MM.1S (cell line): Measurements from ENCODE around the gene CRAT.

Source experiments
- DNase-seq: peaks from one replicate; pipeline ENCODE4 v3.0.0-alpha.2; 2015
- H2AFZ ChIP-seq: fragments of 300-600 bp; sonication (generic); 2 replicates; pipeline ENCODE4 v1.6.0; 2016; ENCODE audit warnings: antibody characterized with exemption, low read length
- H3F3A ChIP-seq: fragments of 300-600 bp; sonication (generic); 2 replicates; pipeline ENCODE4 v1.6.1; 2016; ENCODE audit warnings: mild to moderate bottlenecking, antibody characterized with exemption, low read length, moderate library complexity, mixed read lengths; ENCODE audit not compliant: insufficient read depth
- H3K27ac ChIP-seq: fragments of 300-600 bp; sonication (generic); 2 replicates; pipeline ENCODE4 v1.5.1; 2016; ENCODE audit warnings: mild to moderate bottlenecking, low read length
- H3K27me3 ChIP-seq: fragments of 300-600 bp; sonication (generic); replicated peaks from 2 replicates; pipeline ENCODE4 v1.6.0; 2016; ENCODE audit warnings: low read length; ENCODE audit not compliant: insufficient read depth
- H3K36me3 ChIP-seq: fragments of 300-600 bp; sonication (generic); replicated peaks from 2 replicates; pipeline ENCODE4 v1.6.1; 2016; ENCODE audit warnings: mild to moderate bottlenecking, low read length, mixed read lengths; ENCODE audit not compliant: insufficient read depth
- H3K4me1 ChIP-seq: fragments of 300-600 bp; sonication (generic); 2 replicates; pipeline ENCODE4 v1.6.1; 2016; ENCODE audit warnings: low read length, mixed read lengths
- H3K4me2 ChIP-seq: fragments of 300-600 bp; sonication (generic); 2 replicates; pipeline ENCODE4 v1.6.0; 2016; ENCODE audit warnings: low read depth, low read length
- H3K4me3 ChIP-seq: fragments of 300-600 bp; sonication (generic); 2 replicates; pipeline ENCODE4 v1.5.1; 2016; ENCODE audit warnings: low read length, mixed read lengths
- H3K79me2 ChIP-seq: fragments of 300-600 bp; sonication (generic); 2 replicates; pipeline ENCODE4 v1.6.1; 2016; ENCODE audit warnings: mixed run types, low read length, mixed read lengths
- H3K9ac ChIP-seq: fragments of 300-600 bp; sonication (generic); 2 replicates; pipeline ENCODE4 v1.6.1; 2016; ENCODE audit warnings: low read length, mixed read lengths
- H3K9me2 ChIP-seq: fragments of 300-600 bp; sonication (generic); replicated peaks from 2 replicates; pipeline ENCODE4 v1.6.1; 2016; ENCODE audit warnings: mild to moderate bottlenecking, low read length, mixed read lengths; ENCODE audit not compliant: insufficient read depth
- H3K9me3 ChIP-seq: fragments of 300-600 bp; sonication (generic); replicated peaks from 2 replicates; pipeline ENCODE4 v1.6.1; 2016; ENCODE audit warnings: mild to moderate bottlenecking, low read length, mixed read lengths; ENCODE audit not compliant: insufficient read depth
- H4K20me1 ChIP-seq: fragments of 300-600 bp; sonication (generic); 2 replicates; pipeline ENCODE4 v1.6.1; 2016; ENCODE audit warnings: mild to moderate bottlenecking, low read length, moderate library complexity, mixed read lengths; ENCODE audit not compliant: insufficient read depth
- CTCF ChIP-seq: fragments of 300-600 bp; sonication (generic); IDR thresholded peaks from 2 replicates; pipeline ENCODE4 v1.5.1; 2016; ENCODE audit warnings: antibody characterized with exemption, low read length, mixed read lengths
- EZH2 ChIP-seq: fragments of 300-600 bp; sonication (generic); optimal IDR thresholded peaks from 2 replicates; pipeline ENCODE3; 2017; ENCODE audit warnings: low read depth, mild to moderate bottlenecking, antibody characterized with exemption, low read length, mixed read lengths
- EZH2phosphoT487 ChIP-seq: fragments of 300-600 bp; sonication (generic); IDR thresholded peaks from 2 replicates; pipeline ENCODE4 v1.6.1; 2018; ENCODE audit warnings: antibody characterized with exemption, low read length

Gene CRAT

DNA sequence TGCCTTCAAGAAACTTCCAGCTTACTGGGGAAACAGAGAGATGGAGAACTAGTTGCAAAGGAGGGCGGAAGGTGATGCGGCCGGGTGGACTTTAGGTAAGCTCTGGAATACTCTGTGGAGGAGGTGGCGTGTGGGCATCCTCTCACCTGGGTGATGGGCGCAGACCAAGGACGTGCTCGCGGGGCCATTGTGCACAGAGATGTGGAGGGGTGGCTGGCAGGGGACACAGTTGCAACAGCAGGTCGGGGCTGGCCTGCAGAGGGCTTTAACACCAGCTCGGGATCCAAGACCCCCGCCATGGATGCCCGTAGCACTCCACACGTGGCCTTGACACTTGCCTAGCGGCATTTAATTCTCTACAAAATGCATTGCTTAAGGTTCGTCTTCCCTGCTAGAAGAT, 40.9 kb upstream of the CRAT start:
- H3K36me3 ChIP-seq = no peaks in the 10 kb centered on the region; the same call in 1 of the 2 replicates
- no peaks in the 10 kb centered on the region for H3K9me2 ChIP-seq
- no peak for TF ChIP-seq EZH2
- TF ChIP-seq EZH2phosphoT487 = no peak
- no peak for TF ChIP-seq CTCF

DNA sequence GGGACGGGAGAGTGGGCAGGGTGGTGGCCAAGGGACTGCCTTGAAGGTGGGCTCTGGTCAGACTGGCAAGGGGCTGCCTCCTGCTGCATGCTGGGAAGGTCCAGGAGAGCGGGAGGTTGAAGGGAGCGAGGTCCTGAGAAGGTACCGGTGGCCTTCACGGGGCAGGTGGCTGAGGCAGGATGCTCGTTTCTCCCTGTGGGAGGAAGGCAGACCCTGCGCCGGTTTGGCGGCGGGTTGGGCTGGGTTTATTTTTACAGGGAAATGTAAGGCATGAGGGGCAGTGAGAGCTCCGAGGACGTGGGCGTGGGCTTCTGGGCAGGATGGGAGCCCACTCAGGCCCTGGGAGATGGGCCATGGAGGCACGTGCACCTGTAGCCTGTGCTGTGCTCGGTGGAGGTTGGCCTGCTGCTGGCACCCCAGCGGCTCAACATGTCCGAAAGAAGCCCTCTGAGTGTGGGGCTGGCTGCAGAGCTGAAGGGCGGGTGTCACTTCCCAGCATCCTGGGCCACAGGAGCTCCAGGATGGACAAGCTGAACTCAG, 40.1 kb upstream of the CRAT start:
- H3K9ac ChIP-seq = no peak overlapping the region
- H3K36me3 ChIP-seq = no peaks in the 10 kb centered on the region; the same call in 1 of the 2 replicates
- no peaks in the 10 kb centered on the region for H3K9me2 ChIP-seq
- no peaks in the 10 kb centered on the region for H3K79me2 ChIP-seq
- H4K20me1 ChIP-seq = no peaks in the 10 kb centered on the region
- no peak for TF ChIP-seq CTCF
- TF ChIP-seq EZH2phosphoT487 = no peak
- no peak for TF ChIP-seq EZH2
- H3K4me1 ChIP-seq = no peaks in the 10 kb centered on the region
- H3K9me3 ChIP-seq = no peaks in the 10 kb centered on the region
- H3F3A ChIP-seq = no peaks in the 10 kb centered on the region
- no peaks in the 10 kb centered on the region for H3K27me3 ChIP-seq
- H3K4me3 ChIP-seq = no peak overlapping the region
- no peak overlapping the region for H2AFZ ChIP-seq
- H3K4me2 ChIP-seq = no peak overlapping the region
- DNase-seq = no peak
- no peak overlapping the region for H3K27ac ChIP-seq

More for the DNA sequence above, 40.9 kb upstream of the CRAT start:
- H3K4me3 ChIP-seq = no peak overlapping the region
- H3F3A ChIP-seq = no peaks in the 10 kb centered on the region
- no peak overlapping the region for H3K27ac ChIP-seq
- no peaks in the 10 kb centered on the region for H3K9me3 ChIP-seq
- H3K4me2 ChIP-seq = no peak overlapping the region
- no peaks in the 10 kb centered on the region for H3K27me3 ChIP-seq
- no peaks in the 10 kb centered on the region for H3K79me2 ChIP-seq
- no peak for DNase-seq
- no peak overlapping the region for H2AFZ ChIP-seq
- H3K9ac ChIP-seq = no peak overlapping the region
- H4K20me1 ChIP-seq = no peaks in the 10 kb centered on the region
- H3K4me1 ChIP-seq = no peaks in the 10 kb centered on the region

GRCh38 chr9:129150122-129150521, 39.5 kb upstream of the CRAT start:
- Histone ChIP-seq H3K4me3 (no peak overlapping the region), H3K9ac (no peak overlapping the region), H3K4me2 (no peak overlapping the region), H3K27me3 (no peaks in the 10 kb centered on the region), H3K9me3 (no peaks in the 10 kb centered on the region), H3F3A (no peaks in the 10 kb centered on the region), H2AFZ (no peak overlapping the region), H3K27ac (no peak overlapping the region), H4K20me1 (no peaks in the 10 kb centered on the region), H3K9me2 (no peaks in the 10 kb centered on the region), H3K79me2 (no peaks in the 10 kb centered on the region), H3K36me3 (no peaks in the 10 kb centered on the region; the same call in 1 of the 2 replicates), H3K4me1 (no peaks in the 10 kb centered on the region)
- TF ChIP-seq EZH2 = no peak
- no peak for TF ChIP-seq EZH2phosphoT487
- DNase-seq = no peak

DNA sequence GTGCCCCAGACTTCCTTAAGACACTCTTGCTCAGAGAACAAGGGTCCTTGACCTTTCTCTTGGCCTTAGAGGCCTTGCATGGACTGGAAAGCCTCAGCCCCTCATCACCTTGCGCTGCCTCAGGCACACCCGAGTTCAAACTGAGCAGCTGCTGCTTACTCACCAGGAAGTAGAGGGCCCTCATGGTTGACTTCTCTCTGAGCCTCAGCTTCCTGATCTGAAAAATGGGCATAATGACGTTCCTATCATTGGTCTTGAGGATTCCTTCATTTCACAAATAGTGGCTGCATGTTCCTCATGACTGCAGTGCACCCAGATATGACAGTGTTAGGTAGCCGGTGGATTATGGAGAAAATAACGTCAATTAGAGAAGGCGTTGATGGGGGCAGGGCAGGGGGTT, 38.8 kb upstream of the CRAT start:
- Histone ChIP-seq H3K4me1 (no peaks in the 10 kb centered on the region), H3K9me3 (no peaks in the 10 kb centered on the region), H3K27me3 (no peaks in the 10 kb centered on the region), H3K9ac (no peak overlapping the region), H3K9me2 (no peaks in the 10 kb centered on the region), H3F3A (no peaks in the 10 kb centered on the region), H3K27ac (no peak overlapping the region), H3K4me2 (no peak overlapping the region), H2AFZ (no peak overlapping the region), H3K36me3 (no peaks in the 10 kb centered on the region; the same call in 1 of the 2 replicates), H4K20me1 (no peaks in the 10 kb centered on the region), H3K79me2 (no peaks in the 10 kb centered on the region), H3K4me3 (no peak overlapping the region)
- TF ChIP-seq EZH2phosphoT487 = no peak
- TF ChIP-seq EZH2 = no peak
- TF ChIP-seq CTCF = no peak
- no peak for DNase-seq
